ENCODE measurements around the gene INSM2.

The INSM2 gene

DNA sequence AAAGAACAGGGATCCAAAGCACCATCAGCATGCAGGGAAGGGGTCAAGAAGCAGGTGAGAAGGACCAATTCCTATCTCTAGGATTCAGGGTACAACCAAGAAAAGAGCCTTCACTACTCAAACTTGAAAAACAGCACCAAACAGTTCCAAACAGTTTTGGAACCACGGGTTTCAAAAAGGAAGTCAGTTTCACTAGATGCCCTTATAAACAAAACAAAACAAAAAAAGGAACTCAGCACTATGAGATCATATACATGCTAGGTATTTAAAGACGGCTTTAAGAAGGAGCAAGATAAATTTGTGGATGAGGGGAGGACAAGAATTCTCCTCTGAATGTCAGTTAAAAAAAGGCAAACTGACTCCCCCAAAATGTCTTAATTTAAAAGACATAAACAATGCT lies 6.0 kb downstream of the INSM2 start:
- DNase-seq (ENCODE audit: low spot score) (no peak), FAIRE-seq (no peak)

DNA sequence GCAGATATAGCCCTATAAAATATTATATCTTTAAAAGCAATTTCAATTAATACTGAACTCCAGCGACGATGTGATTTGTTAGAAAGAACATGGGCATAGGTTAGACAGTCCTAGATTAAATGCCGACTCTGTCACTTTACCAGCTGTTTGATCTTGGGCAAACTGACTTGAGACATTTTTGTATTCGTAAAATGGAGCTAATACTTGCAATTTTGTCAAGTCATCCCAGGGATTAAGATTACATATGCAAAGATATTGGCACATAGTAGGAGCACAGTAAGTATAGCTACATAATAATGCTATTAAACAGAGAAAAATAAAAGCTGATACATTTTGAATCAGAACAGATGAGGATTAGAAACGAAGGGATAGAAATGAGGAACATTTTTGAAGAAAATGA lies 9.0 kb downstream of the INSM2 start:
- no peak for FAIRE-seq

GRCh38 chr14:35549551-35549950 lies 15.6 kb downstream of the INSM2 start:
- no peak for DNase-seq (ENCODE audit: low spot score)
- no peak for FAIRE-seq

More for the DNA sequence above, 9.0 kb downstream of the INSM2 start:
- DNase-seq (ENCODE audit: low spot score), result no peak

- FAIRE-seq (no peak), DNase-seq (ENCODE audit: low spot score) (no peak)
These were observed 17.1 kb downstream of the INSM2 start for GRCh38 chr14:35551081-35551480.

GRCh38 chr14:35553808-35554207 lies 19.8 kb downstream of the INSM2 start:
- FAIRE-seq (no peak), DNase-seq (ENCODE audit: low spot score) (no peak)

- no peak for FAIRE-seq
- DNase-seq (ENCODE audit: low spot score), result no peak
These were observed 22.6 kb downstream of the INSM2 start for GRCh38 chr14:35556548-35556947.

DNA sequence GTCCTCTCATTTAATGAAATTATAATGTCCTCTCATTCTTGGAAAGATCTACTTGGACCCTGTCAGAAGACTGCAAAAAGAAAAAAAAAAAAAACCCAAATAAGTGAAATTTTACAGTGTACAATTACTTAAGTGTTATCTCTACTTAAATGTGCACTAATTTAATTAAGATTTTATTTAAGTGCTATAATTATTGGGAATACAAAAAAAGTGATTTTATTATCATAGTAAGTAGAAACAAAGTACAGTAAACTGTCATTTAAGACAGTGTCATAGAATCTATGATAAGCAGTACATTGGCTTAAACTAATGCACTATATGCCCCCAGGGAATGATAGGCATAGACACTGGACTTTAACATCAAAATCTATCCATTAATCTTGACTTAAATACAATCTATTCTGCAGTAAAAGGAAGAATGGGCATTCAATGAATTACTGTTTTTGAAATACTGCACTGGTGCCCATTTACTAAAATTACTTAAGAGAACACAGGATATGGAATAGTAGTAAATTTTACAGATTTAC lies 23.3 kb downstream of the INSM2 start:
- FAIRE-seq (no peak), DNase-seq (ENCODE audit: low spot score) (no peak)

DNA sequence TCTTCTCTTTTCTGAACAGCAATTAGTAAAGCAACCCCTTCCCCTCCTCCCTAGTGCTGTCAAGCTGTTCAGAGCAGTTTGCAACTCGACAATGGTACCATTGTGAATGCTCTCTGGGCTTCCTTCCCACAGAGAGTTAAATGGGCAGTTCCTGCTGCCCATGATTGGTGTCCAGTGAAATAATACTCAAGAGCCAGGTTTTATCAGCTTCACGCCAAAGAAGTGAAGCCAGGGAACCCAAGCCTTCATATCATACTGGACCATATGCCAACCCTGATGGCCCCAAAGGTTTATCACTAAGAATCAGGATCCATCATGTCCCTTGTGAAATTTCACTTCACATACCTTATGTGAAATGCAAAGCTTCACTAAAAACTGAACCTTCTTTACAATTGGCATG lies 24.7 kb downstream of the INSM2 start:
- FAIRE-seq (no peak), DNase-seq (ENCODE audit: low spot score) (no peak)

- no peak for FAIRE-seq
- DNase-seq (ENCODE audit: low spot score), result no peak
These were observed 32.0 kb downstream of the INSM2 start for GRCh38 chr14:35565871-35566464.

DNA sequence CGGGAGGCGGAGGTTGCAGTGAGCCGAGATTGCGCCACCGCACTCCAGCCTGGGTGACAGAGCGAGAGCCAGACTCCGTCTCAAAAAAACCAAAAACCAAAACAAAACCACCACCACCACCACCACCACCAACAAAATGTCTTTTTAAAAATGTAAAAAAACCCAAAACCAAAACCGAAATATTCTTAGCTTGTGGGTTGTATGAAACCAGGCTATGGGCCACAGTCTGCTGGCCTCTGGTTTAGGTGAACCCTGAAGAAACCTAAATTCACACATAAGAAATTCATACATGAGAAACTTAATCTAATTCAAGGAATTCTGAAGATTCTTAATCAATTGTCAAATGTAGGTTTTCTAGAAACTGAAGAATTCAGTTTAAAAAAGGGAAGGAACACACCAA lies 37.6 kb downstream of the INSM2 start:
- FAIRE-seq (no peak), DNase-seq (ENCODE audit: low spot score) (no peak)

GRCh38 chr14:35573911-35574310 lies 39.9 kb downstream of the INSM2 start:
- FAIRE-seq, result no peak
- DNase-seq (ENCODE audit: low spot score), result no peak

GRCh38 chr14:35576260-35576659 lies 42.3 kb downstream of the INSM2 start:
- DNase-seq (ENCODE audit: low spot score) (no peak), FAIRE-seq (no peak)

DNA sequence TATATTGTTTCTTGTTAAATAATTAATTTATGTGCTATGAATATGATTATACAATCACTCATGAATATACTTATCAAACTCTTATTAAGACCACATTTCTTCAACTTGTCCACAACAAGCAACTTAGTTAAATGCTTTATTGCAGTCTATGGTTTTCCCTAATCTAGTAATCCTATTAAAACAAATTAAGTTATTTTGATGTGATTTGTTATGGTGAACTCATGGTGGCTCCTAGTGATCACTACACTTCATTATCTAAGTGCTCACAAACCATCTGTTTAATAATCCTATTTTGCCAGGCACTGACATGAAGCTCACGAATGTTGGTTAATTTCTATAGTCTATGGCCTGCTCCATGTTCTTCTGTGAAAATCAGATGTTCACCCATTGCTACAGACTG lies 42.9 kb downstream of the INSM2 start:
- DNase-seq (ENCODE audit: low spot score) (no peak), FAIRE-seq (no peak)

- FAIRE-seq (no peak), DNase-seq (ENCODE audit: low spot score) (no peak)
These were observed 44.2 kb downstream of the INSM2 start for GRCh38 chr14:35578135-35578534.

GRCh38 chr14:35578639-35579038 lies 44.7 kb downstream of the INSM2 start:
- FAIRE-seq (no peak), DNase-seq (ENCODE audit: low spot score) (no peak)

All from urothelium cell line (cell line).